ENCODE data around the gene TPO.

Gene TPO

GRCh38 chr2:1501038-1501851, 88.0 kb downstream of the TPO start:
- Histone ChIP-seq H3K4me1 (ENCODE audit: insufficient read depth, low read length) (no peaks in the 10 kb centered on the region), H3K9ac (ENCODE audit: low read depth, low read length) (no peak overlapping the region), H3K36me3 (ENCODE audit: insufficient read depth, low read length) (no peaks in the 10 kb centered on the region), H3K9me3 (ENCODE audit: control insufficient read depth, insufficient read depth, low read length) (no peaks in the 10 kb centered on the region)

DNA sequence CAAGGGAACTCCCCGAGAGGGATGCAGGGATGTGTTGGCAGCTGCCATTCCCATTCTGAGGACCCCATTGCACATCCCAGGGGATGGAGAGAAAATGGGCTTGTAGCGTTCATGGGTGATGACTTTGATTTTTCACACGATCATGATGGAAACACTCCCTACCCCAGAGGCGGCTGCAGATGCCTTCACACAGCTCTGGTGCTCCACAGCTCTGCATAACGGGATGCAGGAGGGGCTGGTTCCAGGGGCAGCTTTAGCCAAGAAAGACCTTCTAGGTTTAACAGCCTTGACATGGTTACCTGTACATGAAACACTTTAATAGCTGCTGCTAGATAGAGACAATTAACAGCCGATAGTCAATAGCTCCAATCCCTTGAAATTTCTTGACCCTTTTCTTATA, 88.7 kb downstream of the TPO start:
- no peaks in the 10 kb centered on the region for H3K36me3 ChIP-seq (ENCODE audit: insufficient read depth, low read length)
- H3K9ac ChIP-seq (ENCODE audit: low read depth, low read length), result no peak overlapping the region
- no peaks in the 10 kb centered on the region for H3K4me1 ChIP-seq (ENCODE audit: insufficient read depth, low read length)
- no peaks in the 10 kb centered on the region for H3K9me3 ChIP-seq (ENCODE audit: control insufficient read depth, insufficient read depth, low read length)

- Histone ChIP-seq H3K9me3 (ENCODE audit: control insufficient read depth, insufficient read depth, low read length) (no peaks in the 10 kb centered on the region), H3K4me1 (ENCODE audit: insufficient read depth, low read length) (no peaks in the 10 kb centered on the region), H3K36me3 (ENCODE audit: insufficient read depth, low read length) (no peaks in the 10 kb centered on the region), H3K9ac (ENCODE audit: low read depth, low read length) (no peak overlapping the region)
Measured at GRCh38 chr2:1502891-1503304, 89.6 kb downstream of the TPO start.

DNA sequence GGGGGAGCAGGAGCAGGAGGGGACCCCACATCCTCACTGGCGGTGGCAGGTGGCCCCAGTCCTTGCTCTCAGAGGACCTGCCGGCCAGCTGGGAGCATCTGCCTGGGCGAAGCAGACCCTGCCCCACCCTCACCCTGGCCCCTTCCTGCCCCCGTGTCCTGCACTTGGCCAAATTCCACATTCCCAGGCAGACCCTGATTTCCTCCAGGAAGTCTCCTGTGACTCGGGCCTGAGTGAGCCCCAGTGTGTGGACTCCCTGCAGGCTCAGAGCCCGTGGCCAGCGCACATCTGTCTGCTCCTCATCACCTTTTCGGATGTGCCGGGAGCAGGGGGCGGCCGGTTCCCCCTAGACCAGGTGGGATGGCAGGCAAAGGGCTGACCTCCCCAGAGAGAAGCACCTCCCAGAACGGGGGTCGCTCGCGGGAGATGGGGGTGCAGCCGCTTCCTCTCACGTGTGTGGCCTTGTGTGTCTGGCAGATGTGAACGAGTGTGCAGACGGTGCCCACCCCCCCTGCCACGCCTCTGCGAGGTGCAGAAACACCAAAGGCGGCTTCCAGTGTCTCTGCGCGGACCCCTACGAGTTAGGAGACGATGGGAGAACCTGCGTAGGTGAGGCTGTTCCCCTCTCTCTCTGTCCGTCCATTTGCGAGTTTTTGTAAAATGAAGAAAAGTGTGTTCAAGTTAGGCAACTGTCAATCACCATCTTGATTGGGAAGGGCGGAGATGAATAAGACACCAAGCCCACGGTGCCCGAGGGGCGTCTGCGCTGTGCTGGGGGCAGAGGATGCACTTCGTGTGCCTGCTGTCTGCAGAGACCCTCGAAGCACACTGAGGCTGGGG, 90.4 kb downstream of the TPO start:
- no peaks in the 10 kb centered on the region for H3K9me3 ChIP-seq (ENCODE audit: control insufficient read depth, insufficient read depth, low read length)
- H3K4me1 ChIP-seq (ENCODE audit: insufficient read depth, low read length), result no peaks in the 10 kb centered on the region
- H3K36me3 ChIP-seq (ENCODE audit: insufficient read depth, low read length), result no peaks in the 10 kb centered on the region
- no peak overlapping the region for H3K9ac ChIP-seq (ENCODE audit: low read depth, low read length)

DNA sequence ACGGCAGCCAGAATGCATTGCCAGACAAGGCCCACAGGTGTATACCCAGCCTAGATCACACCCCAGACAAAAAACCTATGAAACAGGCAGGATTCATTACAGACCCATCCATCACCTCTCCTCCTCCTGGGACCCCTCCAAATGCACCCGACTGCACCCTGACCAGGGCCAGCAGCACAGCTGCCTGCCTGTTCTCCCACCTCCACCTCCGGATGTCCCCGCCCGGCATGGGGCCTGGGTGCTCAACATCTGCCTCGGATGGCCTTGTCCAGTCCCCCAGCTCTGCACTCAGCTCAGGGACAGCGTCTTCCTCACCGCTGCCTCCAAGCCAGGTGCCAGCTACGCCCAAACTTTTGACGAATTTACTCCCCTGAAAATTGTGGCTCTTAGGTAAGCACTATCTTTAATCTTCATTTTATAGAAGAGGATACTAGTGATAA, 91.1 kb downstream of the TPO start:
- Histone ChIP-seq H3K9me3 (ENCODE audit: control insufficient read depth, insufficient read depth, low read length) (no peaks in the 10 kb centered on the region), H3K9ac (ENCODE audit: low read depth, low read length) (no peak overlapping the region), H3K36me3 (ENCODE audit: insufficient read depth, low read length) (no peaks in the 10 kb centered on the region), H3K4me1 (ENCODE audit: insufficient read depth, low read length) (no peaks in the 10 kb centered on the region)

DNA sequence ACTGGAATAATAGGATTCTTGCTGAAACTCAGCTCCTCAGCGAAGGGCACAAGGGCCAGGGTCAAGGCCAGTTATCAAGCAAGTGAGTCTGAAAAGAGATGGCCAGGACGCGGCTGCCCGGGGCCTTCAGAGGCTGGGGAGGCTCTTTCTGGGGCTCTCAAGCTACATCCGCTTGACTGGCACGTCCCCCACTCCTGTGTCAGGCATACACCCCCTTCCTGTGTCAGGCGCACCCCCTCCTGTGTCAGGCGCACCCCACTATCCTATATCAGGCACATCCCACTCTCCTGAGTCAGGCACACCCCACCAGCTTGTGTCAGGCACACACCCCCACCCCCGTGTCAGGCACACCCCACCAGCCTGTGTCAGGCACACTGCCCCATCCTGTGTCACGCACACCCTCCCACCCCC, 91.8 kb downstream of the TPO start:
- Histone ChIP-seq H3K4me1 (ENCODE audit: insufficient read depth, low read length) (no peaks in the 10 kb centered on the region), H3K9me3 (ENCODE audit: control insufficient read depth, insufficient read depth, low read length) (no peaks in the 10 kb centered on the region), H3K36me3 (ENCODE audit: insufficient read depth, low read length) (no peaks in the 10 kb centered on the region), H3K9ac (ENCODE audit: low read depth, low read length) (no peak overlapping the region)

GRCh38 chr2:1509271-1510065, 96.2 kb downstream of the TPO start:
- Histone ChIP-seq H3K9me3 (ENCODE audit: control insufficient read depth, insufficient read depth, low read length) (no peaks in the 10 kb centered on the region), H3K4me1 (ENCODE audit: insufficient read depth, low read length) (no peaks in the 10 kb centered on the region), H3K9ac (ENCODE audit: low read depth, low read length) (no peak overlapping the region), H3K36me3 (ENCODE audit: insufficient read depth, low read length) (no peaks in the 10 kb centered on the region)

DNA sequence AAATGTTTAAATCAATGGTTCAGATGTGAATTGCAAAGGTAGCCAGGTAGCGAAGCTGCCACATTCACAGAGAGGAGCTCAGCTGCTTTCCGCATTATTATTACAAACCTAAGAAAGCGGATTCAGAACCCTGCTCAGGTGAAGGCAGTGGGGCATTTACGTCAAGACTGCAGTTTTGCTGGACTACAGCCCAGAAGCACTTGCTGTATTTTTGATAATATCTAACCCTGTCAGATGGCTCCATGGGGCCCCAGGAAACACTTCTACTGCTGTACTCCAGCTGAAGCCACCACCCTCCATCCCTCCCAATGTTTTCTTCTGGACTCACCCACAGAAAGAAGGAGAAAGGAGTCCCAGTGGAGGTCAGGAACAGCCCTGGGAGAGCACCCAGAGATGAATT, 96.9 kb downstream of the TPO start:
- no peak overlapping the region for H3K9ac ChIP-seq (ENCODE audit: low read depth, low read length)
- no peaks in the 10 kb centered on the region for H3K4me1 ChIP-seq (ENCODE audit: insufficient read depth, low read length)
- no peaks in the 10 kb centered on the region for H3K9me3 ChIP-seq (ENCODE audit: control insufficient read depth, insufficient read depth, low read length)
- H3K36me3 ChIP-seq (ENCODE audit: insufficient read depth, low read length), result no peaks in the 10 kb centered on the region

DNA sequence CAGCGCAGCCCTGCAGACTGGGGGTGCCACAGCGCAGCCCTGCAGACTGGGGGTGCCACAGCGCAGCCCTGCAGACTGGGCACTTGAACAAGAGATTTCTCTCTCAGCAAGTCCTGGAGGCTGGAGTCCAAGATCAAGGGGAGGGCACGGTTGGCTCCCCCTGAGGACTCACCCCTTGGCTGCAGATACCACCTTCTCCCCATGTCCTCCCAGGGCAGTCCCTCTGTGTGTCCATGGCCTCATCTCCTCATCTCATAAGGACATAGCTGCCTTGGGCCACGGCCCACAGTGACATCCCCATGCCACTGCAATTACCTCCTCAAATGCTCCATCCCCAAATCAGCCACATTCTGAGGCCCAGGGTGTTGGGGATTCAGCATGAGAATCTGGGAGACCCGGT, 98.2 kb downstream of the TPO start:
- H3K9me3 ChIP-seq (ENCODE audit: control insufficient read depth, insufficient read depth, low read length), result no peaks in the 10 kb centered on the region
- no peak overlapping the region for H3K9ac ChIP-seq (ENCODE audit: low read depth, low read length)
- no peaks in the 10 kb centered on the region for H3K36me3 ChIP-seq (ENCODE audit: insufficient read depth, low read length)
- no peaks in the 10 kb centered on the region for H3K4me1 ChIP-seq (ENCODE audit: insufficient read depth, low read length)

- no peak overlapping the region for H3K9ac ChIP-seq (ENCODE audit: low read depth, low read length)
- H3K36me3 ChIP-seq (ENCODE audit: insufficient read depth, low read length), result no peaks in the 10 kb centered on the region
- H3K9me3 ChIP-seq (ENCODE audit: control insufficient read depth, insufficient read depth, low read length), result no peaks in the 10 kb centered on the region
- no peaks in the 10 kb centered on the region for H3K4me1 ChIP-seq (ENCODE audit: insufficient read depth, low read length)
Measured at GRCh38 chr2:1512321-1513289, 99.3 kb downstream of the TPO start.

- no peaks in the 10 kb centered on the region for H3K9me3 ChIP-seq (ENCODE audit: control insufficient read depth, insufficient read depth, low read length)
- no peaks in the 10 kb centered on the region for H3K4me1 ChIP-seq (ENCODE audit: insufficient read depth, low read length)
- H3K9ac ChIP-seq (ENCODE audit: low read depth, low read length), result no peak overlapping the region
- H3K36me3 ChIP-seq (ENCODE audit: insufficient read depth, low read length), result no peaks in the 10 kb centered on the region
Measured at GRCh38 chr2:1514391-1515072, 101.3 kb downstream of the TPO start.

DNA sequence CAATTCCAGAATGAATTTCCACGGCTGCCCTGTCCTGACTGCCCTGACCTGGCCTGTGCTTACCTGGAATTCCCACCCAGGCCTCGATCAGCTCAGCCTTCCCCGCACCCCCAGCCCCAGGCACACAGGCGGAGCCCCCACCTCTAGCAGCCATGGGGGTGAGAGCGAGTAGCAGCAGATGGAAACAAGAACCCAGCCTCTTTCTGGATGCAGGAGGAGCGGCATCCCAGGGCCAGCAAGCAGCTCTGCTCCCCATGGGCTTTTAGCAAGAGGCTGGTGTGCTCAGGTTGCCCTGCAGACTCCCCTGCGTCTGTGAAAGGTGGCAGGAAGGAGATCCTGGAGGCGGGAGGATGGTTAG, 101.8 kb downstream of the TPO start:
- Histone ChIP-seq H3K36me3 (ENCODE audit: insufficient read depth, low read length) (no peaks in the 10 kb centered on the region), H3K9ac (ENCODE audit: low read depth, low read length) (no peak overlapping the region), H3K4me1 (ENCODE audit: insufficient read depth, low read length) (no peaks in the 10 kb centered on the region), H3K9me3 (ENCODE audit: control insufficient read depth, insufficient read depth, low read length) (no peaks in the 10 kb centered on the region)
